Parietal lobe (tissue), 1 donor: ENCODE measurements around the gene TACR3. TPM values are rescaled to one million over a fixed set of nuclear protein-coding genes. Genes with fewer than 3 reads are reported as not detected.

Source experiments
- total RNA-seq: library from RNA; depleted of rRNA; stranded (reverse); fragments of >200 nt; gene quantifications from one replicate; pipeline ENCODE4 v1.2.3, GENCODE V29; 2014

The TACR3 gene, protein sequence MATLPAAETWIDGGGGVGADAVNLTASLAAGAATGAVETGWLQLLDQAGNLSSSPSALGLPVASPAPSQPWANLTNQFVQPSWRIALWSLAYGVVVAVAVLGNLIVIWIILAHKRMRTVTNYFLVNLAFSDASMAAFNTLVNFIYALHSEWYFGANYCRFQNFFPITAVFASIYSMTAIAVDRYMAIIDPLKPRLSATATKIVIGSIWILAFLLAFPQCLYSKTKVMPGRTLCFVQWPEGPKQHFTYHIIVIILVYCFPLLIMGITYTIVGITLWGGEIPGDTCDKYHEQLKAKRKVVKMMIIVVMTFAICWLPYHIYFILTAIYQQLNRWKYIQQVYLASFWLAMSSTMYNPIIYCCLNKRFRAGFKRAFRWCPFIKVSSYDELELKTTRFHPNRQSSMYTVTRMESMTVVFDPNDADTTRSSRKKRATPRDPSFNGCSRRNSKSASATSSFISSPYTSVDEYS
- total RNA-seq = 1.3 TPM

DNA sequence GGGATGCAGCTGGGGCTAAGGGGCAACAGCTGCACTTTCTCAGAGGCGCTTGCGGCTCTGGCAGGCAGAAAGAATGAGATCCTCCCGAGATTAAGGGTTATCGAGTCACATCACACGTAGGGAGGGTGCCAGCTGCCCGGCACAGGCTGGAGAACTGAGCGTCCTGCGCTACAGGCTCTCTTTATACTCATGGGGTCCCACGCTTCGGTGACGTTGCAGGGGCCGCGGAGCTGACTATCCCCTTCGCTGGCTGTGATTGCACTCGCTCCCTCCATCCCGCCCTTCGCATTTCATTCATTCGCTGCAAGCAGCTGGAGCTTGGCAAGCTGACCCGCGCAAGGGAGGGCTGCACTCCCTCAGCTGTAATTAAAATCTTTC, at the start of gene TACR3:
TSS of gene TACR3 (minus strand) at position 156 of the 378 bp plus-strand sequence. CDS start 310 bp downstream, outside the sequence.

